B cell (primary cell): Measurements from ENCODE around the gene ERP29. TPM values are rescaled to one million over a fixed set of nuclear protein-coding genes. Genes with fewer than 3 reads are reported as not detected.

Experiments used
- ATAC-seq: fragments of 200-7000 bp; cut with Tn5 transposase; one replicate; pipeline ENCODE4 v1.10.0; 2021; ENCODE audit warnings: low read depth, mild to moderate bottlenecking, moderate number of reproducible peaks, moderate library complexity
- CTCF ChIA-PET: fragments of 350-600 bp; sonication (Branson Sonifier 250); formaldehyde crosslinking; loops from one replicate; lab custom pipeline; 2021; ENCODE audit warnings: antibody characterized with exemption, inconsistent platforms; lab: Charles Lee
- POLR2A ChIA-PET: fragments of 350-600 bp; sonication (Branson Sonifier 250); formaldehyde crosslinking; loops from one replicate; lab custom pipeline; 2021; ENCODE audit warnings: antibody characterized with exemption; lab: Charles Lee
- DNase-seq: peaks from one replicate; pipeline ENCODE4 v3.0.0; 2013
- H2AFZ ChIP-seq: 2 replicates; pipeline ENCODE4 v1.6.1; 2012; ENCODE audit warnings: mild to moderate bottlenecking, low read depth, low read length; ENCODE audit not compliant: insufficient read depth, poor library complexity, severe bottlenecking
- H3K27ac ChIP-seq, 2 donors: 1 replicate in 1 of 2; 2 replicates in 1 of 2; pipeline ENCODE4 v1.5.1; 2012 to 2013; ENCODE audit warnings: low read length in 2 of 2, mild to moderate bottlenecking in 2 of 2, moderate library complexity in 1 of 2
- H3K27me3 ChIP-seq, 4 experiments: fragments of 200-600 bp in 1 of 4; sonication (generic) in 1 of 4; replicated peaks in 1 of 4; 1 replicate in 2 of 4; 2 replicates in 2 of 4; pipeline versions ENCODE4 v1.6.1 to v1.7.0; 2013 to 2016; ENCODE audit warnings: low read length in 3 of 4, mild to moderate bottlenecking in 2 of 4, mixed read lengths in 1 of 4, moderate library complexity in 1 of 4; ENCODE audit not compliant: insufficient read depth in 4 of 4, control insufficient read depth in 3 of 4; ENCODE audit errors: control extremely low read depth in 1 of 4
- H3K36me3 ChIP-seq, 2 experiments: replicated peaks in 1 of 2; 1 replicate in 1 of 2; 2 replicates in 1 of 2; pipeline versions ENCODE4 v1.6.1 to v1.7.1; 2013; ENCODE audit warnings: low read length in 1 of 2; ENCODE audit not compliant: insufficient read depth in 2 of 2, control insufficient read depth in 1 of 2; ENCODE audit errors: control extremely low read depth in 1 of 2, extremely low read depth in 1 of 2
- H3K4me1 ChIP-seq, 2 donors: fragments of 200-600 bp in 1 of 2; sonication (generic) in 1 of 2; 1 replicate in 1 of 2; 2 replicates in 1 of 2; pipeline versions ENCODE4 v1.5.1 to v1.6.1; 2013 to 2017; ENCODE audit warnings: low read length in 2 of 2; ENCODE audit not compliant: control insufficient read depth in 2 of 2, insufficient read depth in 2 of 2
- H3K4me2 ChIP-seq: replicated peaks from 2 replicates; pipeline ENCODE3; 2012; ENCODE audit warnings: mild to moderate bottlenecking, low read depth, low read length; ENCODE audit not compliant: poor library complexity, severe bottlenecking
- H3K4me3 ChIP-seq, 5 experiments: fragments of 200-600 bp in 1 of 5; sonication (generic) in 1 of 5; 1 replicate in 3 of 5; 2 replicates in 2 of 5; pipeline versions ENCODE4 v1.5.1 to v1.7.0; 2011 to 2016; ENCODE audit warnings: low read length in 4 of 5, mild to moderate bottlenecking in 4 of 5, low read depth in 2 of 5, control low read depth in 1 of 5, moderate library complexity in 1 of 5; ENCODE audit not compliant: insufficient read depth in 1 of 5; ENCODE audit errors: control extremely low read depth in 1 of 5, extremely low read depth in 1 of 5
- H3K79me2 ChIP-seq: fragments of 200-600 bp; sonication (generic); one replicate; pipeline ENCODE4 v1.6.0; 2016; ENCODE audit warnings: low read length; ENCODE audit not compliant: control insufficient read depth, insufficient read depth
- H3K9ac ChIP-seq: fragments of 200-600 bp; sonication (generic); 2 replicates; pipeline ENCODE4 v1.6.1; 2017; ENCODE audit warnings: mild to moderate bottlenecking, low read length, moderate library complexity
- H3K9me3 ChIP-seq, 3 donors: one replicate each; pipeline versions ENCODE4 v1.6.1 to v1.7.1; 2013; ENCODE audit warnings: low read length in 2 of 3; ENCODE audit not compliant: control insufficient read depth in 2 of 3, insufficient read depth in 1 of 3; ENCODE audit errors: control extremely low read depth in 1 of 3
- H4K20me1 ChIP-seq: 2 replicates; pipeline ENCODE4 v1.6.0; 2012; ENCODE audit warnings: mild to moderate bottlenecking, low read length; ENCODE audit not compliant: insufficient read depth, control insufficient read depth, poor library complexity, severe bottlenecking
- H3K27ac Mint-ChIP-seq: one replicate; pipeline ENCODE4 v1.8.0; 2021; ENCODE audit warnings: mixed read lengths
- H3K27me3 Mint-ChIP-seq: one replicate; pipeline ENCODE4 v1.8.0; 2021; ENCODE audit warnings: mixed read lengths
- H3K4me1 Mint-ChIP-seq: one replicate; pipeline ENCODE4 v1.8.0; 2021; ENCODE audit warnings: mixed read lengths
- H3K4me3 Mint-ChIP-seq: one replicate; pipeline ENCODE4 v1.8.0; 2021; ENCODE audit warnings: mixed read lengths
- H3K9me3 Mint-ChIP-seq: one replicate; pipeline ENCODE4 v1.8.0; 2022; ENCODE audit warnings: mixed read lengths; ENCODE audit not compliant: insufficient read depth
- CTCF ChIP-seq: fragments of 200-600 bp; IDR thresholded peaks from one replicate; pipeline ENCODE4 v1.8.0; 2022; ENCODE audit warnings: antibody characterized with exemption, mild to moderate bottlenecking
- EZH2 ChIP-seq: IDR thresholded peaks from 2 replicates; pipeline ENCODE4 v1.6.1; 2012; ENCODE audit warnings: borderline replicate concordance, low read depth, mild to moderate bottlenecking, moderate library complexity, low read length; ENCODE audit not compliant: insufficient read depth, poor library complexity, severe bottlenecking
- WGBS: methylation state at CpG from one replicate; pipeline ENCODE4 v1.1.5; 2013; ENCODE audit warnings: missing lambda C conversion rate; ENCODE audit not compliant: insufficient coverage; 5-methylcytosine and 5-hydroxymethylcytosine counted together
- intact Hi-C: fragments of 100-400 bp; cut with micrococcal nuclease; formaldehyde crosslinking; loops from one replicate; pipeline ENCODE4 v1.10.0; 2022
- polyA plus RNA-seq: library from polyadenylated mRNA; depleted of rRNA; stranded (reverse); fragments of >200 nt; gene quantifications from 2 replicates; pipeline ENCODE4 v1.2.3, GENCODE V29; 2012
- total RNA-seq, 2 donors: library from RNA; stranded (reverse); fragments of 120-200 nt in 1 of 2; gene quantifications; 1 replicate in 1 of 2; 2 replicates in 1 of 2; pipeline versions ENCODE4 v1.2.3 to v1.2.4, GENCODE V29; 2013 to 2022

Gene ERP29
- total and polyA plus RNA-seq, 2 donors (not counting 1 experiment from before 2014, with no cell fraction given) = 130 to 149 TPM

- Mint-ChIP-seq H3K4me1 (peaks cover 61% of the 10 kb centered on the region), H3K27ac (peak overlapping the region; percentile 61), H3K27me3 (no peaks in the 10 kb centered on the region), H3K4me3 (no peak overlapping the region), H3K9me3 (no peaks in the 10 kb centered on the region)
- no peak overlapping the region for H3K9ac ChIP-seq
- ChIA-PET CTCF (interaction anchor here (0.7 to 1.9 kb wide), 4 partner anchors 8 to 77 kb away, joined by 3 to 5 read pairs (median 4); partner anchors contain the start of gene TMEM116), POLR2A (no interaction called here)
- 92% methylated on average over 9 of the region's 11 CpGs for WGBS
- no peaks in the 10 kb centered on the region for H3K9me3 ChIP-seq
- intact Hi-C loops = no loop called here
- TF ChIP-seq CTCF (no peak), EZH2 (no peak)
- no peak overlapping the region for H3K4me3 ChIP-seq
- H2AFZ ChIP-seq = no peak overlapping the region
- H4K20me1 ChIP-seq = peaks cover 69% of the 10 kb centered on the region
- peaks cover 29 to 34% of the 10 kb centered on the region in 2 donors for H3K4me1 ChIP-seq
- H3K36me3 ChIP-seq = peaks cover 33 to 68% of the 10 kb centered on the region in 2 experiments
- H3K4me2 ChIP-seq = no peak overlapping the region
- peaks cover 60% of the 10 kb centered on the region for H3K79me2 ChIP-seq
- ATAC-seq (no peak), DNase-seq (no peak)
- H3K27ac ChIP-seq = peak overlapping the region in 1 of 2 donors; percentile 19
- no peaks in the 10 kb centered on the region for H3K27me3 ChIP-seq
Measured at GRCh38 chr12:112022241-112023016, 9.2 kb downstream of the ERP29 start.
